Left renal cortex interstitium (tissue), 4 donors: ENCODE results near the gene PREP. TPM values are rescaled to one million over a fixed set of nuclear protein-coding genes. Genes with fewer than 3 reads are reported as not detected.

Experiments used
- polyA plus RNA-seq, 4 donors: library from polyadenylated mRNA; unstranded; fragments of 120-200 nt; gene quantifications; one replicate each; pipeline ENCODE4 v1.2.1, GENCODE V29; 2013; ENCODE audit not compliant: insufficient read length in 4 of 4

The PREP gene
- polyA plus RNA-seq, 4 donors = 31.6 to 35.5 (median 32.1) TPM

Other genes with a start within 250 kb of the PREP start
- gene POPDC3, start 223.1 kb downstream of the PREP start, polyA plus RNA-seq = under 1 TPM; 0.25 to 0.43 (median 0.31) TPM